Measurements from ENCODE around the gene NRXN3. TPM values are rescaled to one million over a fixed set of nuclear protein-coding genes. Genes with fewer than 3 reads are reported as not detected.
A peak's percentile ranks its signal among the peaks of the same experiment; 100 is the strongest.

NRXN3 gene
- total and polyA plus RNA-seq, 2 of the 4 experiments (the other 2 are of a cell fraction): 4.8 to 25.1 TPM

DNA sequence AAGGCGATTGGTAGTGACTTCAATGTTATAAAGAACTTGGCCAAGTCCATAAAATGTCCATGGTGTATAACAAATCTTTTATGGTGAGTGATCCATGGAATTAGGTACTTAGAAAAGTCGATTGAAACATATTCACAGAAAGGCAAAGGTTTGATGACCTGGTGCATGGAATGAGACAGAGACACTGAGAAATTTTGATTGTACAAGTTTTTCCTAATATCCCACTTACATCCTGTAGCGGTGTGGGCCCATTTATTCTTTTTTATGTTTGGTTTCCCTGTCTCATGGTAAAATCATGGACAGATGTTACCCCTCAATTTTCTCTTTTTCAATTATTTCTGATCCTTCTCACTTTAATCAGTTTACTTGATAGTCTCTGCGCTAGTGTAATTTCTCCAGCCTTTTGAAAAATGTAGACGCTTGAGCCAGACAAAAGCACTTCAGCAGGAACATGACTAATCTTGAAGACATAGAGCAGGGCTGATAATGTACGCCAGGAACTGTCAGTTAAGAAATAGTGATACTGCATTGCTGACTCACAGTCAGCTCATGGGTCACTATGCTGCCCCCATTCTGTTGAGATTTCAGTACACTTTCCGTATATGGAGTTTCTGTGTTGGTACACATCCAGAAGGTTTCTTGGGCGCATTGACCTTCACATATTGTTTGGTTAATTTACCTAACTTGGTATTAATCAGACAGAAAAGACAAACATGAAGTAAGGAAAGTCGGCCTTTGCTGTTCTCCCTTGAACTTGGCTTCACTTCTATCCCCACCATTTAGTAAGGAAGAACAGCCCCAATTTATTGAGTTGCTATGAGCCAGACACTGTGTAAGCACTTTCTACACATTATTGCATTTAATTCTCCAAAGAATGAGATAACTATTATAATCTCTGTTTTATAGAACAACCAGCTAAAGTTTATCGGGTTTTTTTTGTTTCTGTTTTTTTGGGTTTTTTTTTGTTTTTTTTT is 1199.5 kb downstream of the NRXN3 start:
- Histone ChIP-seq H3K4ac (ENCODE audit: low read depth, low read length) (peak overlapping the region; percentile 38; the same call in 1 of the 2 replicates), H4K20me1 (ENCODE audit: insufficient read depth, low read length) (no peaks in the 10 kb centered on the region), H3K14ac (replicated peaks; ENCODE audit: low read depth, low read length) (peak overlapping the region; percentile 35; the same call in 1 of the 2 replicates), H2AK5ac (ENCODE audit: low read depth, low read length) (no peak overlapping the region), H3K36me3 (ENCODE audit: control insufficient read depth, insufficient read depth, low read length) (no peaks in the 10 kb centered on the region), H3K56ac (ENCODE audit: extremely low read depth, insufficient read depth, low read length) (peak overlapping the region; percentile 12; the same call in 1 of the 2 replicates), H3K9me1 (ENCODE audit: insufficient read depth, low read length) (no peaks in the 10 kb centered on the region), H3K4me3 (ENCODE audit: insufficient read depth, low read depth, low read length) (no peak overlapping the region), H3K4me2 (ENCODE audit: low read depth, low read length) (peak overlapping the region; percentile 54; the same call in 1 of the 2 replicates), H4K91ac (ENCODE audit: insufficient read depth, low read depth, low read length) (peak overlapping the region; percentile 63; the same call in 1 of the 2 replicates), H2BK20ac (ENCODE audit: low read depth, low read length) (peak overlapping the region; percentile 76; the same call in 1 of the 2 replicates), H2BK120ac (ENCODE audit: low read depth, low read length) (peak overlapping the region; percentile 73), H2BK5ac (ENCODE audit: low read depth, low read length, poor library complexity, severe bottlenecking) (peak overlapping the region; percentile 94), H3K79me1 (ENCODE audit: low read depth in 1 of 2, low read length in 2 of 2) (no peaks in the 10 kb centered on the region), H3K4me1 (ENCODE audit: control insufficient read depth, insufficient read depth, low read length) (peaks cover 2% of the 10 kb centered on the region; the same call in 1 of the 2 replicates), H3K27ac (ENCODE audit: insufficient read depth, low read length) (no peak overlapping the region), H4K8ac (ENCODE audit: low read depth in 2 of 2, low read length in 2 of 2) (peak overlapping the region; percentile 61 to 75), H2AFZ (replicated peaks; ENCODE audit: low read length, poor library complexity) (no peak overlapping the region), H3K18ac (ENCODE audit: low read depth, low read length) (peak overlapping the region; percentile 97; the same call in 1 of the 2 replicates), H3K27me3 (ENCODE audit: control insufficient read depth, insufficient read depth, low read length) (no peaks in the 10 kb centered on the region), H4K5ac (ENCODE audit: low read depth, low read length) (peak overlapping the region; percentile 61; the same call in 1 of the 2 replicates), H3K9me3 (ENCODE audit: control insufficient read depth, insufficient read depth, low read length) (no peaks in the 10 kb centered on the region), H2AK9ac (replicated peaks; ENCODE audit: low read depth, low read length, poor library complexity) (no peak overlapping the region), H3K23ac (ENCODE audit: low read depth, low read length) (peak overlapping the region; percentile 6), H2BK15ac (ENCODE audit: low read depth, low read length) (peak overlapping the region; percentile 84; the same call in 2 of the 3 replicates), H3K9ac (ENCODE audit: low read depth, low read length) (no peak overlapping the region)
- intact Hi-C loops (cut with micrococcal nuclease): loop anchor here (1.0 to 2.0 kb wide), 2 partner anchors 90 to 213 kb away; no protein-coding TSS in a partner anchor
- no TSS peak for BruUV-seq (replicated peaks)
- ChIA-PET POLR2A (ENCODE audit: unreplicated experiment) (interaction anchor here (0.6 kb wide), 1 partner anchor 545 kb away, joined by 3 read pairs; no protein-coding TSS in a partner anchor), CTCF (interaction anchor here (0.6 to 0.7 kb wide), 4 partner anchors 165 to 1529 kb away, joined by 3 to 4 read pairs (median 4); no protein-coding TSS in a partner anchor)
- dilution Hi-C loops (cut with HindIII; ENCODE audit: low sequenced_read_pairs, unreplicated experiment): no loop called here
- ATAC-seq (ENCODE audit: low read depth): peak; percentile 99
- in situ Hi-C loops (cut with MboI; ENCODE audit: low sequenced_read_pairs): no loop called here
- peak; percentile 99 for DNase-seq
- 0% methylated on average over 2 of the region's 10 CpGs; no CpG with 5 or more reads in 1 of the 2 experiments for WGBS, 2 experiments (ENCODE audit: extremely low coverage in 2 of 2, insufficient read length in 1 of 2)
- TF ChIP-seq RCOR1 (IDR thresholded peaks at IDR 0.05; ENCODE audit: insufficient replicate concordance, low read length): no peak
- peak; percentile 31; the same call in 1 of the 2 replicates for TF ChIP-seq BHLHE40 (IDR thresholded peaks at IDR 0.05; ENCODE audit: low read depth, low read length)
- TF ChIP-seq MAFK (IDR thresholded peaks at IDR 0.05; ENCODE audit: low read depth, low read length): peak; percentile 65
- peak; percentile 82; the same call in 1 of the 2 replicates for TF ChIP-seq NFE2L2 (IDR thresholded peaks at IDR 0.05; ENCODE audit: low read depth, low read length)
- TF ChIP-seq MXI1 (IDR thresholded peaks at IDR 0.05; ENCODE audit: borderline replicate concordance, low read depth, low read length): 0 out of 2 replicates have a peak, but pooled peaks have one; percentile 19
- TF ChIP-seq, protein P1, sequence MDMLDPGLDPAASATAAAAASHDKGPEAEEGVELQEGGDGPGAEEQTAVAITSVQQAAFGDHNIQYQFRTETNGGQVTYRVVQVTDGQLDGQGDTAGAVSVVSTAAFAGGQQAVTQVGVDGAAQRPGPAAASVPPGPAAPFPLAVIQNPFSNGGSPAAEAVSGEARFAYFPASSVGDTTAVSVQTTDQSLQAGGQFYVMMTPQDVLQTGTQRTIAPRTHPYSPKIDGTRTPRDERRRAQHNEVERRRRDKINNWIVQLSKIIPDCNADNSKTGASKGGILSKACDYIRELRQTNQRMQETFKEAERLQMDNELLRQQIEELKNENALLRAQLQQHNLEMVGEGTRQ (IDR thresholded peaks at IDR 0.05; ENCODE audit: low read depth, low read length): no peak
- TF ChIP-seq, protein P2, sequence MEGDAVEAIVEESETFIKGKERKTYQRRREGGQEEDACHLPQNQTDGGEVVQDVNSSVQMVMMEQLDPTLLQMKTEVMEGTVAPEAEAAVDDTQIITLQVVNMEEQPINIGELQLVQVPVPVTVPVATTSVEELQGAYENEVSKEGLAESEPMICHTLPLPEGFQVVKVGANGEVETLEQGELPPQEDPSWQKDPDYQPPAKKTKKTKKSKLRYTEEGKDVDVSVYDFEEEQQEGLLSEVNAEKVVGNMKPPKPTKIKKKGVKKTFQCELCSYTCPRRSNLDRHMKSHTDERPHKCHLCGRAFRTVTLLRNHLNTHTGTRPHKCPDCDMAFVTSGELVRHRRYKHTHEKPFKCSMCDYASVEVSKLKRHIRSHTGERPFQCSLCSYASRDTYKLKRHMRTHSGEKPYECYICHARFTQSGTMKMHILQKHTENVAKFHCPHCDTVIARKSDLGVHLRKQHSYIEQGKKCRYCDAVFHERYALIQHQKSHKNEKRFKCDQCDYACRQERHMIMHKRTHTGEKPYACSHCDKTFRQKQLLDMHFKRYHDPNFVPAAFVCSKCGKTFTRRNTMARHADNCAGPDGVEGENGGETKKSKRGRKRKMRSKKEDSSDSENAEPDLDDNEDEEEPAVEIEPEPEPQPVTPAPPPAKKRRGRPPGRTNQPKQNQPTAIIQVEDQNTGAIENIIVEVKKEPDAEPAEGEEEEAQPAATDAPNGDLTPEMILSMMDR (conservative IDR thresholded peaks at IDR 0.05; ENCODE audit: low read depth, low read length): peak; percentile 34
- no peak for TF ChIP-seq POLR2A (IDR thresholded peaks at IDR 0.05; ENCODE audit: low read depth, low read length)
- TF ChIP-seq, protein P3, sequence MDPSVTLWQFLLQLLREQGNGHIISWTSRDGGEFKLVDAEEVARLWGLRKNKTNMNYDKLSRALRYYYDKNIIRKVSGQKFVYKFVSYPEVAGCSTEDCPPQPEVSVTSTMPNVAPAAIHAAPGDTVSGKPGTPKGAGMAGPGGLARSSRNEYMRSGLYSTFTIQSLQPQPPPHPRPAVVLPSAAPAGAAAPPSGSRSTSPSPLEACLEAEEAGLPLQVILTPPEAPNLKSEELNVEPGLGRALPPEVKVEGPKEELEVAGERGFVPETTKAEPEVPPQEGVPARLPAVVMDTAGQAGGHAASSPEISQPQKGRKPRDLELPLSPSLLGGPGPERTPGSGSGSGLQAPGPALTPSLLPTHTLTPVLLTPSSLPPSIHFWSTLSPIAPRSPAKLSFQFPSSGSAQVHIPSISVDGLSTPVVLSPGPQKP (IDR thresholded peaks at IDR 0.05; ENCODE audit: borderline replicate concordance, low read depth, low read length): no peak
- 0 out of 2 replicates have a peak, but pooled peaks have one; percentile 3 for TF ChIP-seq RFX5 (IDR thresholded peaks at IDR 0.05; ENCODE audit: low read depth, low read length)
- no peak for TF ChIP-seq SMC3 (IDR thresholded peaks at IDR 0.05; ENCODE audit: low read depth, low read length)

Measured in IMR-90 (cell line).